ENCODE results near the gene SIGLEC10. TPM values are rescaled to one million over a fixed set of nuclear protein-coding genes. Genes with fewer than 3 reads are reported as not detected.

The SIGLEC10 gene
- total RNA-seq, 1 donor from 2014 or later = 17.4 TPM

DNA sequence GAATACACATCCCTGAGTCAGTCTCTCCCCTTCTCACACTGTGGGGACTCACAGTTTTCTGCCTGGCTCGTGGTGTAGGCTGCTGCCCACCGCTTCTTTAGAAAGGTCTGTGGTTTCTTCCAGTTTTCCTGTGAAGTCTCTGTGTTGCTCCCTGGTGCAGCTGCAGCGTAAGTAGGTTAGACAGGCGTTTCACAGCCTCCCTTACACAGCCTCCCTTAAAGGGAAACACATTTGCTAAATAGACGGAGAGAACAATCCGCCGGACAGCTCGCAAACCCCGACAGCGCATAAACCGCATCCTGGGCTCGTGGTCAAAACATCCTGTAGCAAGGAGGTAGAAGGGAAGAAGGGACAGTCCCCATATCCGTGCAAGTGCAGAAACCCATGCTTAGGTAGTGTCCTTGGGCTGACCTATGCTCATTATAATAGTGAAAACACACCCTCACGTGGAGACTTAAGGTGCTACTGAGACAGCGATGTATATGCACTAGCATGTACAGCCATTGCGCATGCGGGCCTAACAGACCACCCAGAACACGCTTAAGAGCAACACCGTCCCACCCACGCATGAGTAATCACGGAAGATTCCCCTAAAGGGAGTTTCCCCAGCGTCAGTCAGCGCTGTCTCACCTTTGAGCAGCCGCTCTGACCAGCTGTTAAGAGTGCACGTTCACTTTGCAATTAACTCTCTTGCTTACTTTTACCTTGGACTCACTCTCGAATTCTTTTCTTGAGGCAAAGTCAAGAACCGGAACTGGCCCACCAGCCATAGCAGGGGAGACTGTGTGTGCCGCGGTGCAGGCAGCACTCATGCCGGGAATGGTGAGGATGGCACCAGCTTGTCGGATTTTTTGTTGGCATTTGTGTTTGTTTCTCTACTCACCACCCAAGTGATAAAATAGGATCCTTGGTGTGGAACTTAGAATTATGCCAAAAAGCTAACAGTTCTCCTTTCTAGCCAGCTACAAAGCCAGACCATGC is 24.3 kb upstream of the SIGLEC10 start:
- H3K4me3 ChIP-seq = peak overlapping the region; percentile 17

DNA sequence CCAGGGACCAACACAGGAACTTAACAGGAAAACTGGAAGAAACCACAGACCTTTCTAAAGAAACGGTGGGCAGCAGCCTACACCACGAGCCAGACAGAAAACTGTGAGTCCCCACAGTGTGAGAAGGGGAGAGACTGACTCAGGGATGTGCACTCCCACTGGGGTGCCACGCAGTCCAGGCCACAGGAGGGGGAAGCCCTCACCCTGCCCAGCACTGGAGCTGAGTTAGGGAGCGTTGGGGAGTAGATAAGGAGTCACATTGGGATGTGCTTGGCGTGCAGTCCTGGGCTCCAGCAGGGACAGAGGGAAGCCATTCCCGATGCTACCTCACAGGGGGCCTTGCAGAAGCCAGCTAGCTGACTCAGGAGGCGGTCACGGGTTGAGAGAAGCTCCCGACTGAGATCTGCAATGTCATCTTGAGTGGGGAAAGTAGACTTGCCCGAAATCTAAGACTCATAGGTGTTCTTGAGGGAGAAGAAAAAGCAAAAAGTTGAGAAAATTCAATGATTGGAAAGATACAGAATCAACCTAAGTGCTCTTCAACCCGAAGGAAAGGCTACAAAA is 23.5 kb upstream of the SIGLEC10 start:
- Histone ChIP-seq H3K4me1 (peaks cover 4% of the 10 kb centered on the region), H3K9me3 (no peaks in the 10 kb centered on the region), H3K27me3 (ENCODE audit: low read depth) (peaks cover 44% of the 10 kb centered on the region), H3K27ac (no peak overlapping the region), H3K36me3 (no peaks in the 10 kb centered on the region), H3K4me3 (peak overlapping the region; percentile 17)
- intact Hi-C loops (cut with DNase I) = no loop called here
- TF ChIP-seq, protein P1, sequence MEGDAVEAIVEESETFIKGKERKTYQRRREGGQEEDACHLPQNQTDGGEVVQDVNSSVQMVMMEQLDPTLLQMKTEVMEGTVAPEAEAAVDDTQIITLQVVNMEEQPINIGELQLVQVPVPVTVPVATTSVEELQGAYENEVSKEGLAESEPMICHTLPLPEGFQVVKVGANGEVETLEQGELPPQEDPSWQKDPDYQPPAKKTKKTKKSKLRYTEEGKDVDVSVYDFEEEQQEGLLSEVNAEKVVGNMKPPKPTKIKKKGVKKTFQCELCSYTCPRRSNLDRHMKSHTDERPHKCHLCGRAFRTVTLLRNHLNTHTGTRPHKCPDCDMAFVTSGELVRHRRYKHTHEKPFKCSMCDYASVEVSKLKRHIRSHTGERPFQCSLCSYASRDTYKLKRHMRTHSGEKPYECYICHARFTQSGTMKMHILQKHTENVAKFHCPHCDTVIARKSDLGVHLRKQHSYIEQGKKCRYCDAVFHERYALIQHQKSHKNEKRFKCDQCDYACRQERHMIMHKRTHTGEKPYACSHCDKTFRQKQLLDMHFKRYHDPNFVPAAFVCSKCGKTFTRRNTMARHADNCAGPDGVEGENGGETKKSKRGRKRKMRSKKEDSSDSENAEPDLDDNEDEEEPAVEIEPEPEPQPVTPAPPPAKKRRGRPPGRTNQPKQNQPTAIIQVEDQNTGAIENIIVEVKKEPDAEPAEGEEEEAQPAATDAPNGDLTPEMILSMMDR (IDR thresholded peaks at IDR 0.05) = no peak
- DNase-seq (no peak), ATAC-seq (peak; percentile 29 to 35)

More for the DNA sequence above, 24.3 kb upstream of the SIGLEC10 start:
- TF ChIP-seq, protein P1 (IDR thresholded peaks at IDR 0.05) = no peak
- ATAC-seq (peak; percentile 65 to 75), DNase-seq (no peak)
- Histone ChIP-seq H3K27me3 (ENCODE audit: low read depth) (peaks cover 44% of the 10 kb centered on the region), H3K27ac (no peak overlapping the region), H3K36me3 (no peaks in the 10 kb centered on the region), H3K4me1 (peaks cover 4% of the 10 kb centered on the region), H3K9me3 (no peaks in the 10 kb centered on the region)
- intact Hi-C loops (cut with DNase I) = no loop called here

DNA sequence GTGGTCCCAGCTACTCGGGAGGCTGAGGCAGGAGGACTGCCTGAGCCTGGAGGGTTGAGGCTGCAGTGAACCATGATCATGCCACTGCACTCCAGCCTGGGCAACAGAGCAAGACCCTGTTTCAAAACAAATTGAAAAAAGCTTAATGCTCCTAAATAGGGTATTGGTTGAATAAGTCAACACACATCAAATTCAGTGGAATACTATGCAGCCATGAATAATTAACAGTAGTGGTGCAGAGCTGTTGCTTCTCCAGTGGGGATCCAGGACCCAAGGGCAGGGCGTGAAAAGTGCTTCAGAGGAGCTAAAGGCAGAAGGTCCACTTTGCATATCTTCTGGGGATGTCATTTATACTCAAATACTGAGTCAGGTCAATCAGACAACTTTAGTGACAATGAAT is 22.6 kb upstream of the SIGLEC10 start:
- H3K9me3 ChIP-seq = no peaks in the 10 kb centered on the region
- H3K36me3 ChIP-seq = no peaks in the 10 kb centered on the region
- H3K4me3 ChIP-seq = no peak overlapping the region
- ATAC-seq = no peak
- peaks cover 4% of the 10 kb centered on the region for H3K4me1 ChIP-seq
- no peak overlapping the region for H3K27ac ChIP-seq
- no peak for DNase-seq
- TF ChIP-seq, protein P1 (IDR thresholded peaks at IDR 0.05) = no peak
- peaks cover 49% of the 10 kb centered on the region for H3K27me3 ChIP-seq (ENCODE audit: low read depth)
- intact Hi-C loops (cut with DNase I) = no loop called here

DNA sequence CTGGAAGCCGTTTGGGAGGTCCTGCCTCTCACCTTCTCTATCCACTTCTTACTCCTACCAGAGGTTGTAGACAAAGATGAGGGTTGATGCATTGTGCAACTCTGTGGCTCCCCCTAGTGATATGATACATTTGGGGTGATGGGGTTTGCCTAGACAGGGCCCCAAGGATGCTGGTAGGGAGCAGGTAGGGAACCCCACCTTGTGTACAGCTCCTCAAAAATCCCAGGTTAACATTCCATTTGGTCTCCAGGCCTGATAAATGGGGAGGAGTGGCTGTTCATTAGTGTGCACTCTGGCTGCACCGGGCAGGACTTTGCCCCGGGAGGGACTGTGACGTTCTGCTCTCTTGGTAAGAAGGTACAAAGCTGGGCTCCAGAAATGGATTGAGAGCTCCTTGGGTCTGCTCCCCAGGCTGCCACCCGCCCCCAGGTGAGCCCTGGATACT is 21.6 kb upstream of the SIGLEC10 start:
- intact Hi-C loops (cut with DNase I) = no loop called here

DNA sequence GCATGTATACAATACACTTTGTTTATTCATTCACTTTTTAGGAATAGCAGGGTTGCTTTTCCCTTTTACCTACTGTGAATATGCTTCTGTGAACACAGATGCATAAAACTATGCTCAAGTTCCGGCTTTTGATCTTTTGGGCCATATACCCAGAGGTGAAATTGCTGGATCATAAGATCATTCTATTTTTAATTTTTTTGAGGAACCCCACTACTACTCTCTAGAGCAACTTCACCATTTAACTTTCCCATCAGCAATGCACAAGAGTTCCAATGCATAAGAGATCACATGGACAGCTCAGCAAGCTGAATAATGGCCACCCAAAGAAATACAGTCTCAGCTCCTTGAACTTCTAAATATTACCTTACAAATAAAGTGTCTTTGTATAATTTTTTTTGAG is 17.0 kb upstream of the SIGLEC10 start:
- H3K36me3 ChIP-seq = no peaks in the 10 kb centered on the region
- no peak overlapping the region for H3K27ac ChIP-seq
- no peak overlapping the region for H3K4me3 ChIP-seq
- peaks cover 17% of the 10 kb centered on the region for H3K27me3 ChIP-seq (ENCODE audit: low read depth)
- peaks cover 4% of the 10 kb centered on the region for H3K4me1 ChIP-seq
- TF ChIP-seq, protein P1 (IDR thresholded peaks at IDR 0.05) = no peak
- intact Hi-C loops (cut with DNase I) = no loop called here
- DNase-seq = no peak
- no peaks in the 10 kb centered on the region for H3K9me3 ChIP-seq
- no peak for ATAC-seq

More for the DNA sequence above, 21.6 kb upstream of the SIGLEC10 start:
- H3K36me3 ChIP-seq = no peaks in the 10 kb centered on the region
- H3K27ac ChIP-seq = no peak overlapping the region
- no peak overlapping the region for H3K4me3 ChIP-seq
- ATAC-seq = peak; percentile 61
- DNase-seq = no peak
- H3K4me1 ChIP-seq = peaks cover 4% of the 10 kb centered on the region
- TF ChIP-seq, protein P1 (IDR thresholded peaks at IDR 0.05) = peak; percentile 35
- peaks cover 53% of the 10 kb centered on the region for H3K27me3 ChIP-seq (ENCODE audit: low read depth)
- no peaks in the 10 kb centered on the region for H3K9me3 ChIP-seq
